Activated CD4-positive, alpha-beta memory T cell treated with anti-CD3 and anti-CD28 coated beads for 36 hours (primary cell): ENCODE data around the gene XPR1. TPM values are rescaled to one million over a fixed set of nuclear protein-coding genes. Genes with fewer than 3 reads are reported as not detected.

Experiments
- CTCF ChIA-PET: fragments of 350-600 bp; sonication (Branson Sonifier 250); formaldehyde crosslinking; loops from one replicate; lab custom pipeline; 2021; ENCODE audit warnings: antibody characterized with exemption, inconsistent platforms; lab: Charles Lee
- POLR2A ChIA-PET: fragments of 350-600 bp; sonication (Branson Sonifier 250); formaldehyde crosslinking; loops from one replicate; lab custom pipeline; 2021; ENCODE audit warnings: antibody characterized with exemption; lab: Charles Lee
- DNase-seq: peaks from one replicate; pipeline ENCODE4 v3.0.0-alpha.2; 2020
- H3K27ac Mint-ChIP-seq: one replicate; pipeline ENCODE4 v1.8.0; 2021; ENCODE audit warnings: mixed read lengths
- H3K27me3 Mint-ChIP-seq: one replicate; pipeline ENCODE4 v1.8.0; 2021; ENCODE audit warnings: mixed read lengths
- H3K36me3 Mint-ChIP-seq: one replicate; pipeline ENCODE4 v1.8.0; 2021; ENCODE audit warnings: mixed read lengths
- H3K4me1 Mint-ChIP-seq: one replicate; pipeline ENCODE4 v1.8.0; 2021; ENCODE audit warnings: low read depth, mixed read lengths
- H3K4me3 Mint-ChIP-seq: one replicate; pipeline ENCODE4 v1.8.0; 2021; ENCODE audit warnings: mild to moderate bottlenecking, mixed read lengths
- H3K9me3 Mint-ChIP-seq: one replicate; pipeline ENCODE4 v1.8.0; 2021; ENCODE audit warnings: mixed read lengths
- intact Hi-C: fragments of 100-400 bp; cut with micrococcal nuclease; formaldehyde crosslinking; loops from one replicate; pipeline ENCODE4 v1.15.1; 2023
- total RNA-seq, 2 experiments: library from RNA; stranded (reverse); gene quantifications; one replicate each; pipeline ENCODE4 v1.2.3, GENCODE V29; 2021

Gene XPR1
- total RNA-seq, 2 experiments from 2014 or later, result 17.9 to 18.4 TPM

DNA sequence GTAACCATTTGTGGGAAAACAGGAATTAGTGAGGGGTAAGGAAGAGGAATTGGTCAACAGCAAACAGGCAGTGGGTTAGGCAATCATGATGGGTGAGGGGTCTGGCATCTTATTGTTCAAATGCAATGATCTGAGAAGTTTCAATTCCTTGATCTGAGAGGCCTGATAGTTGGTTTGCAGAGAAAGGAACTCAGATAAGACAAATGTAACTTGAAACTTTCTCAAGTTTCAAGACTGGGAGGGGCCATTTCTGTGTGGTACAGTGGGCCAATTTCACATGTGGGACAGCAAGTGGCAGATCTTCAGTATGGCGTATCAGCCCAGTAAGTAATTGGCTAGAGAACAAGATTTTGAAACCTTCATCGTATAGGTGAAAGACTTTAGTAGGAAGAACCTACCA is 102.5 kb downstream of the XPR1 start:
- no peak overlapping the region for H3K4me3 Mint-ChIP-seq
- H3K27me3 Mint-ChIP-seq, result no peaks in the 10 kb centered on the region
- POLR2A ChIA-PET, result no interaction called here
- no peaks in the 10 kb centered on the region for H3K4me1 Mint-ChIP-seq
- CTCF ChIA-PET, result no interaction called here
- DNase-seq, result no peak
- no peak overlapping the region for H3K27ac Mint-ChIP-seq
- intact Hi-C loops, result no loop called here
- H3K36me3 Mint-ChIP-seq, result peaks cover 68% of the 10 kb centered on the region
- H3K9me3 Mint-ChIP-seq, result peaks cover 82% of the 10 kb centered on the region

DNA sequence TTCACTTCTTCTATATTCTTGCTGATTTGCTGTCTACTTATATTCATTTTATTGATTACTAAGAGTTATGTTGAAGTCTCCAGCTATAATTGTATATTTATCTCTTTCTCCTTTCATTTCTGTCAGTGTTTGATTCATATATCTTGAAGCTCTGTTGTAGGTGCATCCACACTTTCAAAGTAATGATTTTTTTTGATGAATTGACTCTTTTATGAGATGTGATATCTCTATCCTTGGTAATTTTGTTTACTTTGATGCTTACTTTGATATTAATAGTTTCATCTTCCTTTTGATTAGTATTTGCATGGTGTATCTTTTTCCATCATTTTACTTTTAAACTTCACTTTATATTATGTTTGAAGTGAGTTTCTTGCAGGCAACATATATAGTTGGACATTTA is 110.8 kb downstream of the XPR1 start:
- H3K36me3 Mint-ChIP-seq, result peaks cover 66% of the 10 kb centered on the region
- no peaks in the 10 kb centered on the region for H3K4me1 Mint-ChIP-seq
- peaks cover 48% of the 10 kb centered on the region for H3K9me3 Mint-ChIP-seq
- no peak overlapping the region for H3K4me3 Mint-ChIP-seq
- no peaks in the 10 kb centered on the region for H3K27me3 Mint-ChIP-seq
- intact Hi-C loops, result no loop called here
- DNase-seq, result no peak
- no peak overlapping the region for H3K27ac Mint-ChIP-seq
- CTCF ChIA-PET, result no interaction called here
- POLR2A ChIA-PET, result no interaction called here

GRCh38 chr1:180743868-180744267 is 112.0 kb downstream of the XPR1 start:
- ChIA-PET POLR2A (no interaction called here), CTCF (no interaction called here)
- Mint-ChIP-seq H3K36me3 (peaks cover 60% of the 10 kb centered on the region), H3K9me3 (peaks cover 41% of the 10 kb centered on the region), H3K27me3 (no peaks in the 10 kb centered on the region), H3K4me1 (no peaks in the 10 kb centered on the region), H3K4me3 (no peak overlapping the region), H3K27ac (no peak overlapping the region)
- intact Hi-C loops, result no loop called here
- no peak for DNase-seq

DNA sequence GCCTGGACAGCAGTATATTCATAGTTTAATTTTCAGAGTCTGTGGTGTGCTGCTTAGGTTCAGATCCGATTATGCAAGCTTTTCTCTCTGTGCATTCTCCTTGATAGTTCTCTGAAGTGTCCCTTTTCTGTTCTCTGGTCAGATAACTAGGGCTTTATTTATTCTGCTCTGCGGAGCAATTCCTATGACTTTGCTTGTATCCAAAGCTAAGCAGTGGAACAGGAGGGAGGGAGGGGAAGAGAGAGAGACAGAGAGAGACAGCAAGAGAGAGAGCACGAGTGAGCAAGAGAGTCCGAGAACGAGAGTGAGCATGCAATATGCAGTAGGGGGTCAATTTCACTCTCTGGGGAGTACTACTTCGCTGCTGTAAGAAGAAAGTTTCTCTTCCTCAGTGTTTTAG is 113.3 kb downstream of the XPR1 start:
- ChIA-PET POLR2A (no interaction called here), CTCF (no interaction called here)
- intact Hi-C loops, result no loop called here
- Mint-ChIP-seq H3K36me3 (peaks cover 48% of the 10 kb centered on the region), H3K4me3 (no peak overlapping the region), H3K27ac (no peak overlapping the region), H3K27me3 (no peaks in the 10 kb centered on the region), H3K9me3 (peaks cover 33% of the 10 kb centered on the region), H3K4me1 (no peaks in the 10 kb centered on the region)
- DNase-seq, result no peak

GRCh38 chr1:180751921-180752320 is 120.1 kb downstream of the XPR1 start:
- ChIA-PET POLR2A (no interaction called here), CTCF (no interaction called here)
- Mint-ChIP-seq H3K9me3 (peaks cover 2% of the 10 kb centered on the region), H3K27me3 (no peaks in the 10 kb centered on the region), H3K27ac (no peak overlapping the region), H3K4me1 (no peaks in the 10 kb centered on the region), H3K36me3 (peaks cover 5% of the 10 kb centered on the region), H3K4me3 (no peak overlapping the region)
- intact Hi-C loops, result no loop called here
- no peak for DNase-seq

GRCh38 chr1:180754453-180754852 is 122.6 kb downstream of the XPR1 start:
- Mint-ChIP-seq H3K4me1 (no peaks in the 10 kb centered on the region), H3K27me3 (no peaks in the 10 kb centered on the region), H3K36me3 (peaks cover 8% of the 10 kb centered on the region), H3K4me3 (no peak overlapping the region), H3K9me3 (peaks cover 2% of the 10 kb centered on the region), H3K27ac (no peak overlapping the region)
- ChIA-PET POLR2A (no interaction called here), CTCF (no interaction called here)
- DNase-seq, result no peak
- intact Hi-C loops, result no loop called here

- DNase-seq, result no peak
- ChIA-PET POLR2A (no interaction called here), CTCF (interaction anchor here (1.1 kb wide), 1 partner anchor 107 kb away, joined by 3 read pairs; no protein-coding TSS in a partner anchor)
- Mint-ChIP-seq H3K9me3 (peaks cover 13% of the 10 kb centered on the region), H3K27me3 (no peaks in the 10 kb centered on the region), H3K36me3 (peaks cover 7% of the 10 kb centered on the region), H3K27ac (no peak overlapping the region), H3K4me3 (no peak overlapping the region), H3K4me1 (no peaks in the 10 kb centered on the region)
- intact Hi-C loops, result no loop called here
Observed at GRCh38 chr1:180757657-180758056, 125.8 kb downstream of the XPR1 start.

DNA sequence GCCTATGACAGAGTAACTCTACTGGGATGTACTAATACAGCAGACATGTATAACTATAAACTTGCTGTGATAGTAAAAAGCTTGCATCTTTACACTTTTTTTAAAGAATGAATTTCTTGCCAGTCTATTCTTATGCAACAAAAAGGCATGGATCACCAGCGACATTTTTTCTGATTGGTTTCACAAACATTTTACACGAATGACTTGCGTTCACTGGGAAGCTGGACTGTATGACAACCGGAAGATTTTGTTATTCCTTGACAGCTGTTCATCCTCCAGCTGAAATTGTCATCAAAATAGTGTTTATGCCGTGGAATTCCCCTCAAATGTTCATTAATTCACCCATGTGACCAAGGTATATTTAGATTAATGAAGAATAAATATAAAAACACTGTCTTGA is 131.0 kb downstream of the XPR1 start:
- no peak for DNase-seq
- ChIA-PET CTCF (no interaction called here), POLR2A (no interaction called here)
- no peak overlapping the region for H3K27ac Mint-ChIP-seq
- H3K4me3 Mint-ChIP-seq, result no peak overlapping the region
- intact Hi-C loops, result no loop called here
- no peaks in the 10 kb centered on the region for H3K36me3 Mint-ChIP-seq
- peaks cover 11% of the 10 kb centered on the region for H3K9me3 Mint-ChIP-seq
- no peaks in the 10 kb centered on the region for H3K4me1 Mint-ChIP-seq
- no peaks in the 10 kb centered on the region for H3K27me3 Mint-ChIP-seq

DNA sequence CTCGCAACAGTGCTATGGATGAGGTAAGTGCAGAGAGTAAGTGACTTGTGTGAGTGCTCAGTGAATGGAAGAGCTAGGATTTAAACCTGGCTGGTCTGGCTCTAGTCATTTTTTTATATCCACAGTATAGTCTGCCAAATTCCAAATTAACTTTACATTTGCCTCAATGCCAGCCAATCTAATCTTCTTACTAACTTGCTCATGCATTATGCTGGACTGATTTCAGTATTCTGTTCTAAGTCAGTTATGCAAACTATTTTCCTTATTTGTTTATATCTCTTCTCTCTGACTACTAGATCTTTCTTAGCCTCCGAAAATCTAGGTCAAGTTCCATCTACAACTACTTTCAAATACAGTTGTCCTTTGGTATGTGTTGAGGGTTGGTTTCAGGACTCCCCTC is 133.3 kb downstream of the XPR1 start:
- CTCF ChIA-PET, result no interaction called here
- Mint-ChIP-seq H3K36me3 (no peaks in the 10 kb centered on the region), H3K27ac (no peak overlapping the region), H3K27me3 (no peaks in the 10 kb centered on the region), H3K9me3 (peaks cover 6% of the 10 kb centered on the region), H3K4me1 (peaks cover 3% of the 10 kb centered on the region), H3K4me3 (no peak overlapping the region)
- no peak for DNase-seq
- POLR2A ChIA-PET, result no interaction called here
- intact Hi-C loops, result no loop called here

- POLR2A ChIA-PET, result no interaction called here
- Mint-ChIP-seq H3K4me1 (peaks cover 12% of the 10 kb centered on the region), H3K9me3 (peaks cover 3% of the 10 kb centered on the region), H3K36me3 (peaks cover 4% of the 10 kb centered on the region), H3K27ac (no peak overlapping the region), H3K27me3 (no peaks in the 10 kb centered on the region), H3K4me3 (no peak overlapping the region)
- no peak for DNase-seq
- CTCF ChIA-PET, result no interaction called here
- intact Hi-C loops, result loop anchor here (10.0 kb wide), 1 partner anchor 235 kb away; no protein-coding TSS in a partner anchor
Observed at GRCh38 chr1:180769889-180770288, 138.1 kb downstream of the XPR1 start.

- intact Hi-C loops, result loop anchor here (10.0 kb wide), 1 partner anchor 239 kb away; no protein-coding TSS in a partner anchor
- Mint-ChIP-seq H3K27ac (no peak overlapping the region), H3K9me3 (peaks cover 3% of the 10 kb centered on the region), H3K36me3 (peaks cover 4% of the 10 kb centered on the region), H3K4me1 (peaks cover 12% of the 10 kb centered on the region), H3K4me3 (no peak overlapping the region), H3K27me3 (no peaks in the 10 kb centered on the region)
- ChIA-PET POLR2A (no interaction called here), CTCF (no interaction called here)
- no peak for DNase-seq
Observed at GRCh38 chr1:180773210-180773865, 141.5 kb downstream of the XPR1 start.

DNA sequence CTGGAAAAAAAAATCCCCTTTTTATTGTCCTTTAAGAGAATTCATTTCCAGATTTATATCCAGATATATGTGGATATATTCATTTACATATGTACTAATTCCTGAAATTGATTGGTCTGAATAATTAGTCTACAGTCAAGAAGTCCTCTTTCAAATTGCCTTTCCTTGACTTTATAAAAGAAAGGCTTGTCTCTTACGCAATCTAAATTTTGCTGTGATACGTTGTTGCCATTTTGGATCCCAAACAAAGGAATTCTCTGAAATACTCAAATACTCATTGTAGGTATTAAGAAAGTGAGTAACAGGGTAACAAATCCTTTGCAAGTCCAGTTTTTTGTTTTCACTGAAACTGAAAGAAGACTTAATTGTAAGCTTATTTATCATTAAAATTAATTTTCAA is 144.0 kb downstream of the XPR1 start:
- Mint-ChIP-seq H3K36me3 (peaks cover 4% of the 10 kb centered on the region), H3K27ac (no peak overlapping the region), H3K4me1 (peaks cover 5% of the 10 kb centered on the region), H3K27me3 (no peaks in the 10 kb centered on the region), H3K9me3 (peaks cover 3% of the 10 kb centered on the region), H3K4me3 (no peak overlapping the region)
- ChIA-PET CTCF (no interaction called here), POLR2A (no interaction called here)
- intact Hi-C loops, result loop anchor here (10.0 kb wide), 1 partner anchor 241 kb away; no protein-coding TSS in a partner anchor
- no peak for DNase-seq

GRCh38 chr1:180777072-180777689 is 145.4 kb downstream of the XPR1 start:
- H3K27ac Mint-ChIP-seq, result no peak overlapping the region

More at GRCh38 chr1:180777072-180777689, 145.4 kb downstream of the XPR1 start:
- Mint-ChIP-seq H3K27me3 (no peaks in the 10 kb centered on the region), H3K4me1 (peaks cover 6% of the 10 kb centered on the region), H3K9me3 (no peaks in the 10 kb centered on the region), H3K36me3 (peaks cover 2% of the 10 kb centered on the region), H3K4me3 (no peak overlapping the region)
- ChIA-PET CTCF (no interaction called here), POLR2A (no interaction called here)
- DNase-seq, result no peak
- intact Hi-C loops, result loop anchor here (10.0 kb wide), 1 partner anchor 242 kb away; no protein-coding TSS in a partner anchor
